Stimulated activated CD8-positive, alpha-beta memory T cell treated with anti-CD3 and anti-CD28 coated beads, Interleukin-12 subunit alpha, Interleukin-12 subunit beta, amount 100 ng/mL, for 4 hours (primary cell): ENCODE results near the gene IMPA2.

Source experiments
- DNase-seq: peaks from one replicate; pipeline ENCODE4 v3.0.0-alpha.2; 2020; ENCODE audit warnings: low read depth

The IMPA2 gene

DNA sequence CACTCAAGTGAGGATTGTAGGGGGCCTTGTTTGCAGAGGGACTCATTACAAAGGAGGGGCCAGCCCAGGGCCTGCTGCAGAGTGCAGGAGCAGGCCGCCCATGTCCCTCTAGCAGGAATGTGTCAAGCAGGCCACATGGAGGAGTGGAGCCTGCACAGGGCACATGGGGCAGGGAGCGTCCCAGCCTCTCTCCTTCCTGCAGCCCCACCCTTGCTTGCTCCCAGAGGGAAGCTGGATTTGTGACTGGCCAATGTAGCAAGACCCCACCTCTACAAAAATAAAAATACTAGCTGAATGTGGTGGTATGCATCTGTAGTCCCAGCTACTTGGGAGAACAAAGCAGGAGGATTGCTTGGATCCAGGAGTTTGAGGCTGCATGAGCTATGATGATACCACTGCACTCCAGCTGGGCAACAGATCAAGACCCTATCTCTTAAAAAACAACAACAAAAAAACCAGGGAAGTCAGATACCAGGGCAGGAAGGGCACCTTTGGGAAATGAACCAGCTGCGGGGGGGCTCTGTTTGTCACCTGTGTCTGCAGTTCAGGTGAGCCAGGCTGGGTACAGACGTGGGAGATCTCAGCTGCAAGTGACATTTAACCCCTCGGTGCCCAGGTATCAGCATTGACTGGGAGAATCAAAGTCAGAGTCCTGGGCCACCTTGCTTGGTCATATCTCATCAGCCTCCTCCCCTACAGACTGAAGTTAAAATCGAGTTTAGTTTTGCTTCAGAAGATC, 27.7 kb downstream of the IMPA2 start:
- no peak for DNase-seq

GRCh38 chr18:12009581-12010140, 28.4 kb downstream of the IMPA2 start:
- no peak for DNase-seq

DNA sequence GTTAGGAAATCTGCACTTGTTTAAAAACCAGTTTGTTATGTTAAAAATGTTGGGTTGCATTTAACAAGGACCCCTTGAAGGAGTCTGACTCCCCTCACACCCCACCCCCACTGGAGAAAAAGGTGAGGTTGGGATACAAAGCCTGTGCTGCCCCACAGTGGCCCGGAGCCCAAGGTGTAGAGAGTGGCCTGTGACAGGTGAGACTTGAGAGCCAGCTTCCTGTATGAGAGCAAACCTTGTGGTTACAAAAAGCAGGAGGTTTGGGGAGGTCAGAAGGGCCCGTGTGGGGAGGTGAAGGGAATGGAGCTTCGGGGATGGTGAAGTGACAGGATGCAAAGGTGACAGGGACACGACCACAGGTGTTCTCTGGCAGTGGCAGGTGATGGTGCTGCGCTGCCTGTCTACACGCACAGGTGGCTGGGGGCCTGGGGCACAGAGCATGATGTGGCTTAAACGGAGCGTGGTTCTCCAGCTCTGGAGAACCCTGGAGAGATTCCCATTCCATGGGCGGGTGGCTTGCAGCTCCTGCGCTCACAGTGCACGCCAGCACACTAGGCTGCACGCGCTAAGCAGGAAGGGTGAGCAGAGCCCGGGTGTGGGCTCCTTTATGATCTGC, 29.0 kb downstream of the IMPA2 start:
- no peak for DNase-seq

DNA sequence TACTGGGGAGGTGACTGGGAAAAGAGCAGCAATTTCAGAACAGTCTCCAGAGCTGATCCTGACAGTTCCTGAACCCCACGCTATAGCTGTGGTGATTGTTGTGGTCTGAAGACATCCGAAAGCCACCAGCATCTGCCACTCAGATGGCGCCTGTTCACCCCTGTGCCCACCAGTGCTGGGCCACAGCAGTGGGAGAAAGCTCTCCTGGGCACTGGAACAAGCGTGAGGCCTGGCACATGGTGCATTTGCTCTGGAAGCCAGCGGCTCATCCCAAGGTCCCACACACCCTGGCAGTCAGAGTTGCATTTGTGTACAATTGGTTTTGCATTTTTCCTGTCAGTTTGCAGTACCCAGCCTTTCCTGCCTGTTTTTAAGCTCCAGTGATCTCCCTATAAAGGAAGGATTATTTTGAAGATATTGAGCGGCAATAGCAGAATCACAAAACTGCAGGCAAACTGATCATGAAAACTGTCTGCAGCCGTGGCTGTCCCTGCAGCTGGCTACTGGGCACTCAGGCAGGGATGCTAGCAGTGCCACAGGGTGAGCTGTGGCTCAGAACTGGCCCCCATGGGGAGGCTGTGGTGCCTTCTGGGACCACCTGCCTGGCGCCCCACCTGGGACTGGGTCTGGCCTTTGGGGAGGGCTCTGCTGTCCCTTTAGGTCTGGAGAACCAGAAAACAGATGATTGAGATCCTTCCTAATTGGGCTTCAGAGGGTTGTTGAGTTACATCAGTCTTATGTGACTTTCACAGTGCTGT, 30.1 kb downstream of the IMPA2 start:
- DNase-seq: no peak

- no peak for DNase-seq
Measured at GRCh38 chr18:12011957-12012549, 30.7 kb downstream of the IMPA2 start.

DNA sequence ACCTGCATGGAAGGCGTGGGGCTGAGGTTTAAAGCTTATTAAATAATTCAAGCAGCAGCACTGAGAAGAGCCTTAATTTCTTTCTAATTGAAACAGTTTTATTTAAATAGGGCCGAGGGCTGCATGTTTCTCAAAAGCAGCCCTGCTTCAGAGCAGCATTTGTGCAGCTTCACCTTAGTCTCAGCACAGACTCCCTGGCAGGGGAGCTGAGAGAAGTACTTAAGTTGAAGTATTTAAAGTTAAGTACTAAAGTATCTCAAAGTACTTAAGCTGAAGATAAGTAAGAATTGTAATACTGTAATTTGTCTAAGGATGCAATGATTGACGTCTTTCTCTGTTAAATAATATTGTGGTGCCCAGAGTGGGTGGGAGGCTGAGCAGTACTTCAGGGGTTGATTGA, 31.4 kb downstream of the IMPA2 start:
- DNase-seq: no peak

DNA sequence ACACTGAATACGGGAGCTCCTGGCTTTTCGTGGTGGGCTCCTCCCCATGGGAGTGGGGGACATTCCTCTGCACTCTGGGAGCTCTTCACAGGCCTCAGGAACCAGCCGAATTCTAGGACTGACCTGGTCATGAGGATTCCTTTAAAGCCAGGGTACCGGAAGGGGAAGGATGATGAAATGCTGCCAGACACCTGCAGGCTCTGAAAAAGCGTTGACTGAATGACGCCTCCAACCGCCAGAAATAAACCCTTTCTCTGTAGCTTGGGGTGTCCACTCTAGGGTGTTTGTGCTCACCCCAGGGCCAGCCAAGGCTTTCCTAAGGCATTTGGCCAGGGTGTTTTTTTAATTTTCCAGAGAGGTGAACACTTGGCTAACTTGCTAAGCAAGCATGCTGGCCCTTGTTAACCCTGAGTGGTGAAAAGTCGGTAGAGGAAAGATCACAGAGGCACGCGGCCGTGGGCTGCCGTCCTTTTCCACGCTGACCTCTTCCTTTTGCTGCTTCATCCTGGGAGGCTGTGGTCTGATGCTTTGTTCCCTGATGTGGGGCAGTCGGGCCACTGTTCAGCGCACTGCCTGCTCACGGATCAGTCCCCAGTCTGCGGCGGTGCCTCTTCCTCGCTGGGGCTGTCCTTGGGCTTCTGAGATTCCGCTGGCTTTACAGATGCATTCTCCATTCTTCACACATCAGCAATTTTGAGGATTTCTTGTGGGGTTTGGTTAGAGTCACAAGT, 32.0 kb downstream of the IMPA2 start:
- no peak for DNase-seq

DNA sequence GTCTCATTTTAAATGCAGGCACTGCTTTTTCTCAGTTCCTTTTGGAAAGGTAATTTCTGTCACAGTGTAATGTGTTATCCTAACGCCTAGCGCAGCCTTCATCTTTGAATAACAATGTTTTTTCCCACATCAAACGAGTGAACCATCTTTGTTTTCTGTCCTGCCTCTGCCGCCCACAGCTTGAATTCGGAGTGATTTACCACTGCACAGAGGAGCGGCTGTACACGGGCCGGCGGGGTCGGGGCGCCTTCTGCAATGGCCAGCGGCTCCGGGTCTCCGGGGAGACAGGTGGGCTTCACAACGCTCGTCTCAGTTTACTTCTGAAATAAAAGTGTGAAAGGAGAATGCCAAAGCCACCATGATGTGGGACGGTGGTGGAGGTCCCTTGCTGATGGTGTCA, 32.8 kb downstream of the IMPA2 start:
- DNase-seq: no peak

DNA sequence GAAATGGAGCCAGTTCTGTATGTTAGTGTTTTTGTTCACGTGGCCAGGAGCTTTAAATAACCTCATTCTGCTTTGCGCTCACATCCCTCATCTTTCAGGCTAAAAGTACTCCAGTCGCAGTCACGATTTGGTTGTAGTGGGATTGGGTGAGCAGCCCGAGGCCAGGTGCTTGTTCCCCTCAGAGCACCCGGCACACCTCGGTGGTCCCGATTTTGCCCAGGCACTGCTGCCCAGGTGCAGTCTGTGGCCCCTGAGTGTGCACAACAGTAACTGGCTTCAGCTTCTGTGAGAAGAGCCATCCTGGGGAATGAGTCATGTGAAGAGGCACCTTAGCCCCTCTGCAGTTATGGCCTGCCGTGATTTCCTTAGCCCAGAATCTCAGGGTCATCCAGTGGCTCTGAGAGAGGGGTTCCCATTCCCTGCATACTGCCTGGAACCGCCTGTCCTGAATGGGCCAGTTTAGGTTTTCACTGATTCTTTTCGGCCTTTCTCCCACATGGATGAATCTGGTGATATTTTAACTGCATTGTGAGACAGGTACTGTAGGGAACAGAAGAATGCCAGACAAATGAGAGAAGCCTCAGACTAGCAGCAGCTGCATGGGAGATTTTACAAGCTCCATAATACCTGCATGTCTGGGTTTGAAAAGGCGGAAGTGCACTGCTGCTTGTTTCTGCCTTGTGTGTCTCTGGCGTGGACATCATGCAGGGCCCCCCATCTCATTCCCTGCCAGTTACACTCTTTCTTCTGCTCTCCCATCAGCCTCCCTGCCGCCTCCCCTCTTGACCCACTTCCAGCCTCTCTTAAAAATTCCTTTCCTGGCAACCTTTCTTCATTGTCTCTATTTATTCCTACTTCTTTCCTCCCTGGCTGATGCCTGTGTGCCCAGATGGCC, 33.5 kb downstream of the IMPA2 start:
- DNase-seq: no peak

DNA sequence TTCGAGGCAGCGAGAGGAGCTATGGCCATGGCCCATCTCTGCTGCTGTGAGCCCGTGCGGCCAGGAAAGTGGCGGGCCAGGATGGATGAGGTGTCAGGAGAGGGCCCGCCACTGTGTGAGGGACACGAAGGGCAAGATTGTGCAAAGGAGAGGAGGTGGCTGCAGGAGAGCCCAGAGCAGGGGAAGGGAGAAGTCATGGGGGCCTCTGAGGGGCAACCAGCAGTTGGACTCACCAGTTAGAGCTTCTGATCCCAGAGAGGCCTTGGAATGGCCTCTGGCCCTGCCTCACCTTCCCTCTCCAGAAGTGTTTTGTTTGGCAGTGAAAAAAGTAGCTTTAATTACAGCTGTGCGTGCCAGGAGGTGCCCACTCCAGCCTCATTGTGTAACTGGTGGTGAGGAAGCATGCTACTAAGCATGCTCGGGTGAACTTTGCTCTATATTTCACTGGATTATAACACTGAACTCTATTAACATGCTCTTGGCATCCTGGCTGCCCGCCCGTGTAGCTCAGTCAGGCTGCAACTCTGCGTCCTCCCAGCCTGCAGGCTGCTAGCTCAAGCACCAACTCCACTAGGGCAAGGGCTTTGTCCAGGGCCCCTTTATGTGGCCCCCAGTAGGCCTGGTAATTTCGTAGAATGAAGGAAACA, 34.2 kb downstream of the IMPA2 start:
- no peak for DNase-seq

GRCh38 chr18:12017081-12017480, 35.8 kb downstream of the IMPA2 start:
- DNase-seq: no peak

DNA sequence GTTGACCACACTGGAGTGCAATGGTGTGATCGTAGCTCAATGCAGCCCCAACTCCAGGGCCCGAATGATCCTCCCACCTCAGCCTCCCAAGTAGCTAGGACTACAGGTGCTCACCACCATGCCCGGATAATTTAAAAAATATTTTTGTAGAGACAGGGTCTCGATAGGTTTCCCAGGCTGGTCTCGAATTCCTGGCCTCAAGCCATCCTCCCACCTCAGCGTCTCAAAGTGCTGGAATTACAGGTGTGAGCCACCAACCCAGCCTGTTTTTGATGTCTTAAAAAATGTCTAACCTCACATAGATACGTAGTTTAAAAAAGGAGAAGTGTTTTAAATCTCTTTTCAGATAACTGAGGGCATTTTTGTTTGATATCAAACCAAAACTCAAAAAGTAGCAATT, 37.6 kb downstream of the IMPA2 start:
- no peak for DNase-seq

- DNase-seq: no peak
Measured at GRCh38 chr18:12021077-12021476, 39.8 kb downstream of the IMPA2 start.

DNA sequence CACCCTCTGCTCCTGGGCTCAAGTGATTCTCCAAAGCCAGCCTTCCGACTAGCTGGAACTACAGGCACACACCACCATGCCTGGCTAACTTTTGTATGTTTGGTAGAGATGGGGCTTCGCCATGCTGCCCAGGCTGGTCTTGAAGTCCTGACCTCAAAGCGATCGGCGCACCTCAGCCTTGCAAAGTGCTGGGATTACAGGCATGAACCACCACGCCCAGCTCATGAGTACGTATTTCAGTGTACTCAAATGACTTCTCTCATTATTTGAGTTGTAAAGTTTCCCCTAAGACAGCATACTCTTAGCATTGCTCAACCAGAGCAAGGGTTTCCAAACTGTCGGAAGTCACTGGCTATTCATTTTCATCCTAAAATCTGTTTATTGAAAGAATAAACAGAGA, 40.3 kb downstream of the IMPA2 start:
- no peak for DNase-seq

DNA sequence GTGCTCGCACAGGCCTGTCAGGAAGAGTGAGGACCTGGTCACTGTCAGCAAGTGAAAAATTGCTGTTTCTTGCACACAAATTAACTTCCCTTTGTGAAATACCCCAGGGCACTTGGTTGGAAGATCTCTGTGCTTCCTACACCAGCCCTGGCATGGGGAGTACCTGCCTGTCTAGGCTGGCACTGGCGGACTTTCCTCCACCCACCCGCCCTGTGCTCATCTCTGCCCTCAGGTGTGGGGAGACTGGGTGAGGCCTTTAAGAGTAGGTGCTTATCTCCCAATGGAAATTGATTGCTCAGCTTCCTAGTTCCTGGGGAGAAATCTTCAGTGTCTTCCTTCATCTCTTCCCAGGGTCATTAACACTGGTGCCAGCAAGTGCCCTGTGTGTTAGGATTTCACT, 42.1 kb downstream of the IMPA2 start:
- DNase-seq: no peak

DNA sequence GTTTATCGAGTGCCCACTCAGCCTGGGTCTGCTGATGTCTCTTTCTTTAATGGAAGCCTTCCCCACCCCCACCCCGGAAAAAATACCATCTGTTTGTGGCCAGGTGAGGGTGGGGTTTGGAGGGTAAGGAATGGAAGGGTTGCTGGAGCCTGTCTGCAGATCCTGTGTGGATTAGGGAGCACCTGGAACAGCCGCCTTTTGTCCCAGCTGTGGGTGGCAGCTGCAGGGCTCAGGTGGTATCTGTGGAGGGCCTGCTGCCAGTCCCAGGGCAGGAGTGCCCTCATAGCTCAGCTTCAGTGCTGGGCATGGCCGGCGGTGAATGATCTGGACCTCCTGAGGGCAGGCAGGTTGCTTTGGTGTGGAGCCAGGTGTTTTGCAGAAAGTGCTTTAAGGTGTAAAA, 45.3 kb downstream of the IMPA2 start:
- DNase-seq: no peak

DNA sequence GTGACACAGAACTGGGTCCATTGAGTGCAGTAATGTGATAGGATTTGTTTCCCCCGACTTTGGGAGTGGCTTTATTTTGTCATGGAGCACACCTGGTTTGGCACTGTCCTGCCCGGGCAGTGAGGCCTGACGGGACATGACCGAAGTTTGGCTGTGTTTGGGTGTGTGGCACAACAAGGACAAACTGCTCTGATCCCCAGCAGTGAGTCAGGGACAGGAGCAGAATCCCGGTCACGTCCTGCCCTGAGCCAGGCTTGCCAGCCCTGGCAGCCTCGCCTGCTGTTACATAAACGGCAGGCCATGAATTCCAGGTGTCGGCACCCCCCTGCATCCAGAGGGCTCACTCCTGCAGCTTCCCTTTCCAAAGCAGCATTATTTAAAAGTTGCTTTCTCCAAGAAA, 45.7 kb downstream of the IMPA2 start:
- no peak for DNase-seq

- DNase-seq: no peak
Measured at GRCh38 chr18:12027480-12027879, 46.2 kb downstream of the IMPA2 start.

- DNase-seq: no peak
Measured at GRCh38 chr18:12028040-12028628, 46.8 kb downstream of the IMPA2 start.

- DNase-seq: no peak
Measured at GRCh38 chr18:12028674-12029073, 47.4 kb downstream of the IMPA2 start.
